IMR-90 (cell line): ENCODE measurements around the gene E2F4. TPM values are rescaled to one million over a fixed set of nuclear protein-coding genes. Genes with fewer than 3 reads are reported as not detected.
A peak's percentile ranks its signal among the peaks of the same experiment; 100 is the strongest.

Experiments used
- ATAC-seq: fragments of 200-7000 bp; cut with Tn5 transposase; 2 replicates; pipeline ENCODE4 v1.9.1; 2020; ENCODE audit warnings: low read depth, mild to moderate bottlenecking, moderate library complexity
- BruUV-seq: library from RNA; stranded (reverse); fragments of 400-500 nt; replicated peaks from 2 replicates; lab custom pipeline; 2021; lab: Mats Ljungman, UMichigan
- CTCF ChIA-PET: fragments of 300-600 bp; formaldehyde crosslinking; extraction: SDS; loops from one replicate; lab custom pipeline; 2021; ENCODE audit warnings: antibody characterized with exemption; lab: Yijun Ruan, JAX
- POLR2A ChIA-PET: fragments of 300-600 bp; sonication (Branson Sonifier 250); formaldehyde crosslinking; loops from one replicate; lab custom pipeline; 2022; ENCODE audit warnings: antibody characterized with exemption; ENCODE audit not compliant: unreplicated experiment; lab: Charles Lee
- DNase-seq: peaks from one replicate; pipeline ENCODE4 v3.0.0; 2013
- H2AFZ ChIP-seq: replicated peaks from 2 replicates; pipeline ENCODE3; 2013; ENCODE audit warnings: low read length, mild to moderate bottlenecking; ENCODE audit not compliant: poor library complexity
- H2AK5ac ChIP-seq: 2 replicates; pipeline ENCODE4 v1.6.1; 2013; ENCODE audit warnings: low read depth, low read length, inconsistent platforms
- H2AK9ac ChIP-seq: replicated peaks from 2 replicates; pipeline ENCODE3; 2013; ENCODE audit warnings: mild to moderate bottlenecking, low read depth, low read length, moderate library complexity; ENCODE audit not compliant: poor library complexity
- H2BK120ac ChIP-seq: 2 replicates; pipeline ENCODE4 v1.6.1; 2013; ENCODE audit warnings: low read depth, low read length, inconsistent platforms
- H2BK15ac ChIP-seq: 3 replicates; pipeline ENCODE4 v1.6.1; 2013; ENCODE audit warnings: low read depth, low read length, inconsistent platforms
- H2BK20ac ChIP-seq: 2 replicates; pipeline ENCODE4 v1.6.1; 2013; ENCODE audit warnings: low read depth, mild to moderate bottlenecking, inconsistent platforms, low read length, moderate library complexity
- H2BK5ac ChIP-seq: 2 replicates; pipeline ENCODE4 v1.6.1; 2013; ENCODE audit warnings: mild to moderate bottlenecking, low read depth, low read length, inconsistent platforms; ENCODE audit not compliant: poor library complexity, severe bottlenecking
- H3K14ac ChIP-seq: replicated peaks from 2 replicates; pipeline ENCODE4 v1.6.1; 2013; ENCODE audit warnings: low read depth, low read length, inconsistent platforms
- H3K18ac ChIP-seq: 2 replicates; pipeline ENCODE4 v1.6.1; 2013; ENCODE audit warnings: low read depth, low read length, control low read depth
- H3K23ac ChIP-seq: 2 replicates; pipeline ENCODE4 v1.6.1; 2013; ENCODE audit warnings: low read depth, low read length, inconsistent platforms
- H3K27ac ChIP-seq: 2 replicates; pipeline ENCODE4 v1.5.1; 2013; ENCODE audit warnings: mild to moderate bottlenecking, control low read depth, low read length; ENCODE audit not compliant: insufficient read depth
- H3K27me3 ChIP-seq: 2 replicates; pipeline ENCODE4 v1.6.1; 2013; ENCODE audit warnings: low read length; ENCODE audit not compliant: control insufficient read depth, insufficient read depth
- H3K36me3 ChIP-seq: 2 replicates; pipeline ENCODE4 v1.6.1; 2013; ENCODE audit warnings: low read length, mixed read lengths; ENCODE audit not compliant: control insufficient read depth, insufficient read depth
- H3K4ac ChIP-seq: 2 replicates; pipeline ENCODE4 v1.6.1; 2013; ENCODE audit warnings: low read depth, low read length, inconsistent platforms
- H3K4me1 ChIP-seq: 2 replicates; pipeline ENCODE4 v1.6.1; 2013; ENCODE audit warnings: low read length, mixed read lengths; ENCODE audit not compliant: control insufficient read depth, insufficient read depth
- H3K4me2 ChIP-seq: 2 replicates; pipeline ENCODE4 v1.6.1; 2013; ENCODE audit warnings: low read depth, mild to moderate bottlenecking, control low read depth, low read length, moderate library complexity
- H3K4me3 ChIP-seq: 2 replicates; pipeline ENCODE4 v1.5.1; 2013; ENCODE audit warnings: low read depth, mild to moderate bottlenecking, control low read depth, low read length, moderate library complexity; ENCODE audit not compliant: insufficient read depth
- H3K56ac ChIP-seq: 2 replicates; pipeline ENCODE4 v1.6.1; 2013; ENCODE audit warnings: low read length, inconsistent platforms; ENCODE audit not compliant: insufficient read depth; ENCODE audit errors: extremely low read depth
- H3K79me1 ChIP-seq, 2 experiments: 2 replicates each; pipeline ENCODE4 v1.6.1; 2013; ENCODE audit warnings: low read length in 2 of 2, inconsistent platforms in 1 of 2, low read depth in 1 of 2
- H3K9ac ChIP-seq: 2 replicates; pipeline ENCODE4 v1.6.1; 2013; ENCODE audit warnings: low read depth, low read length, control low read depth
- H3K9me1 ChIP-seq: 2 replicates; pipeline ENCODE4 v1.6.1; 2013; ENCODE audit warnings: low read length, inconsistent platforms; ENCODE audit not compliant: insufficient read depth
- H3K9me3 ChIP-seq: 2 replicates; pipeline ENCODE4 v1.6.1; 2013; ENCODE audit warnings: low read length; ENCODE audit not compliant: control insufficient read depth, insufficient read depth
- H4K20me1 ChIP-seq: 2 replicates; pipeline ENCODE4 v1.6.1; 2013; ENCODE audit warnings: low read length, inconsistent platforms; ENCODE audit not compliant: insufficient read depth
- H4K5ac ChIP-seq: 2 replicates; pipeline ENCODE4 v1.6.1; 2013; ENCODE audit warnings: mild to moderate bottlenecking, low read depth, low read length, control low read depth
- H4K8ac ChIP-seq, 2 experiments: 2 replicates each; pipeline ENCODE4 v1.6.1; 2013; ENCODE audit warnings: low read depth in 2 of 2, low read length in 2 of 2, control low read depth in 1 of 2, inconsistent platforms in 1 of 2
- H4K91ac ChIP-seq: 2 replicates; pipeline ENCODE4 v1.6.1; 2013; ENCODE audit warnings: low read depth, low read length, inconsistent platforms; ENCODE audit not compliant: insufficient read depth
- BHLHE40 ChIP-seq: fragments of 150-350 bp; IDR thresholded peaks from 2 replicates; pipeline ENCODE4 v1.6.1; 2016; ENCODE audit warnings: mild to moderate bottlenecking, low read depth, low read length
- CEBPB ChIP-seq: IDR thresholded peaks from 2 replicates; pipeline ENCODE4 v1.6.1; 2012; ENCODE audit warnings: low read depth, low read length, improper control_type of control experiment
- CHD1 ChIP-seq: IDR thresholded peaks from 2 replicates; pipeline ENCODE4 v1.6.1; 2012; ENCODE audit warnings: low read depth, low read length, improper control_type of control experiment
- FOS ChIP-seq: fragments of 150-350 bp; IDR thresholded peaks from 2 replicates; pipeline ENCODE4 v1.6.1; 2016; ENCODE audit warnings: low read depth, low read length
- MAFK ChIP-seq: IDR thresholded peaks from 2 replicates; pipeline ENCODE4 v1.6.1; 2012; ENCODE audit warnings: low read depth, low read length, improper control_type of control experiment
- MAZ ChIP-seq: IDR thresholded peaks from 2 replicates; pipeline ENCODE4 v1.6.1; 2012; ENCODE audit warnings: low read depth, mild to moderate bottlenecking, low read length, improper control_type of control experiment, moderate library complexity, borderline replicate concordance
- MXI1 ChIP-seq: IDR thresholded peaks from 2 replicates; pipeline ENCODE4 v1.6.1; 2012; ENCODE audit warnings: low read depth, mild to moderate bottlenecking, low read length, moderate library complexity, borderline replicate concordance
- NFE2L2 ChIP-seq: fragments of 150-350 bp; IDR thresholded peaks from 2 replicates; pipeline ENCODE4 v1.6.1; 2016; ENCODE audit warnings: low read depth, mild to moderate bottlenecking, low read length
- POLR2A ChIP-seq: IDR thresholded peaks from 2 replicates; pipeline ENCODE4 v1.6.1; 2012; ENCODE audit warnings: mild to moderate bottlenecking, low read depth, low read length
- RAD21 ChIP-seq: IDR thresholded peaks from 2 replicates; pipeline ENCODE4 v1.6.1; 2012; ENCODE audit warnings: low read length, improper control_type of control experiment
- RCOR1 ChIP-seq: IDR thresholded peaks from 2 replicates; pipeline ENCODE4 v1.6.1; 2012; ENCODE audit warnings: mild to moderate bottlenecking, low read length, improper control_type of control experiment; ENCODE audit not compliant: insufficient replicate concordance
- RFX5 ChIP-seq: IDR thresholded peaks from 2 replicates; pipeline ENCODE4 v1.8.0; 2012; ENCODE audit warnings: low read depth, mild to moderate bottlenecking, low read length, moderate library complexity
- SMC3 ChIP-seq: fragments of 150-350 bp; IDR thresholded peaks from 2 replicates; pipeline ENCODE4 v1.6.1; 2016; ENCODE audit warnings: low read depth, mild to moderate bottlenecking, antibody characterized with exemption, low read length, moderate library complexity
- WGBS, 2 experiments: methylation state at CpG; one replicate each; pipeline versions ENCODE4 v1.1.5 to v1.1.7; 2013; ENCODE audit warnings: missing lambda C conversion rate in 2 of 2; ENCODE audit not compliant: insufficient read length in 1 of 2; ENCODE audit errors: extremely low coverage in 2 of 2; 5-methylcytosine and 5-hydroxymethylcytosine counted together
- dilution Hi-C: fragments of 300-500 bp; cut with HindIII; formaldehyde crosslinking; loops from one replicate; pipeline ENCODE4 v1.14.3; 2018; ENCODE audit warnings: low sequenced_read_pairs; ENCODE audit not compliant: unreplicated experiment
- in situ Hi-C: fragments of 300-500 bp; cut with MboI; formaldehyde crosslinking; loops from 3 replicates; pipeline ENCODE4 v1.14.3; 2019; ENCODE audit warnings: low sequenced_read_pairs, inconsistent platforms, mixed read lengths
- intact Hi-C: fragments of 100-400 bp; cut with micrococcal nuclease; formaldehyde crosslinking; loops from 2 replicates; pipeline ENCODE4 v1.10.0; 2022
- polyA plus RNA-seq, 3 experiments: library from polyadenylated mRNA; depleted of rRNA; stranded (reverse); fragments of >200 nt; gene quantifications; 2 replicates each; pipeline ENCODE4 v1.2.3, GENCODE V29; 2012; ENCODE audit warnings: low replicate concordance in 1 of 3
- total RNA-seq: library from RNA; depleted of rRNA; stranded (reverse); fragments of >200 nt; gene quantifications from 2 replicates; pipeline ENCODE4 v1.2.3, GENCODE V29; 2012
- TF ChIP-seq, protein P1 (sequence below): fragments of 150-350 bp; IDR thresholded peaks from 2 replicates; pipeline ENCODE4 v1.6.1; 2017; ENCODE audit warnings: mild to moderate bottlenecking, antibody characterized with exemption, low read length, low read depth

The E2F4 gene
- total and polyA plus RNA-seq, 2 of the 4 experiments (the other 2 are of a cell fraction) = 63.4 to 103 TPM

DNA sequence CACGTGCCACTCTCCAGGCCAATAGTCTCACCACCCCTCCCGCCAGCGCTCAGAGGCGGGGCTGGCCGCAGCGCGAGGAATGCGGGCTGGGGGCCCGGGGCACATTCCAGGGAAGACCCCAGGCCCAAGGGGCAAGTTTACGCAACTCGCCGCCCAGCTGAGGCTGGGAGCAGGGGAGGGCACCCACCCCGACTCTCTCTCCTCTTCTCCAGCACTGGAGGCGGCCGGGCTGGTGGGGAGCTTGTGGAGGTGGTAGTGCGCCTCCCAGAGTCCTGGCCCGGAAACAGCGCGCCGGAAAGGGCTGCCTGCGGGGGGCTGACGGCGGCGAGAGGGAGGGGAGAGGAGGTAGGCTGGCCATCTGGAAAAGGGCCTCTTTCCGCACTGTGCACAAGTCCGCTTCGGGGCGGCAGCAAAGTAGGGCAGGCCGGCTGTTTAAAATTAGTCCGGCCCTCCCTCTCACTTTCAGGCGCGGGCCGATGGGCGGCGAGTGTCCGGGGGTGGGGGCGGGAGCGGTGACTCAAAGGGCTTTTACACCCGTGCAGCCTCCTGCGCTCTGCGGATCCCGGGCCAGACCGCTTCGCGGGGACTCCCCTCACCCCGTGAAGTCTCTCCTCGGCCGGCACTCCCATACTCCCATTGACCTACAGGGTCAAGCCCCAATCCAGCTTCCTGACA, 54.3 kb downstream of the E2F4 start (continued):
- TF ChIP-seq MXI1 = no peak
- no peak for TF ChIP-seq NFE2L2

- ChIA-PET CTCF (interaction anchor here (0.5 to 1.5 kb wide), 3 partner anchors 14 to 85 kb away, joined by 4 to 5 read pairs (median 4); no protein-coding TSS in a partner anchor), POLR2A (interaction anchor here (0.5 to 0.6 kb wide), 3 partner anchors 12 to 103 kb away, joined by 4 to 8 read pairs (median 4); no protein-coding TSS in a partner anchor)
- H3K27ac ChIP-seq = peak overlapping the region; percentile 88
- H3K18ac ChIP-seq = peak overlapping the region; percentile 7; the same call in 1 of the 2 replicates
- peak overlapping the region; percentile 83 for H2AK5ac ChIP-seq
- no peaks in the 10 kb centered on the region; the same call in 1 of the 2 replicates for H4K20me1 ChIP-seq
- no peaks in the 10 kb centered on the region for H3K36me3 ChIP-seq
- WGBS, 2 experiments = 0% methylated on average over 11 of the region's 26 CpGs; no CpG with 5 or more reads in 1 of the 2 experiments
- H3K4me2 ChIP-seq = peak overlapping the region; percentile 69
- peak overlapping the region; percentile 89 for H3K4me3 ChIP-seq
- H3K4me1 ChIP-seq = peaks cover 44% of the 10 kb centered on the region
- peak overlapping the region; percentile 87 for H2BK5ac ChIP-seq
- dilution Hi-C loops = no loop called here
- H2BK15ac ChIP-seq = peak overlapping the region; percentile 26; the same call in 1 of the 3 replicates
- H4K8ac ChIP-seq = peak overlapping the region; percentile 38 to 61; a peak in 2 of 4 replicates
- ATAC-seq = no peak
- no peaks in the 10 kb centered on the region for H3K27me3 ChIP-seq
- peak overlapping the region; percentile 52 for H3K9ac ChIP-seq
- no peak overlapping the region for H2BK120ac ChIP-seq
- H2BK20ac ChIP-seq = no peak overlapping the region
- DNase-seq = no peak
- H3K9me1 ChIP-seq = peaks cover 31% of the 10 kb centered on the region
- in situ Hi-C loops = no loop called here
- H3K56ac ChIP-seq = peak overlapping the region; percentile 45; the same call in 1 of the 2 replicates
- peaks cover 19 to 68% of the 10 kb centered on the region in 2 experiments; a peak in 3 of 4 replicates for H3K79me1 ChIP-seq
- H3K23ac ChIP-seq = no peak overlapping the region
- H2AK9ac ChIP-seq = peak overlapping the region; percentile 97
- BruUV-seq = no TSS peak
- peak overlapping the region; percentile 46 for H3K4ac ChIP-seq
- peak overlapping the region; percentile 71 for H3K14ac ChIP-seq
- peak overlapping the region; percentile 17; the same call in 1 of the 2 replicates for H4K5ac ChIP-seq
- intact Hi-C loops = loop anchor here (1.0 to 5.0 kb wide), 2 partner anchors 19 to 146 kb away; partner anchors contain the start of genes TMEM208 and TPPP3
- peak overlapping the region; percentile 39 for H4K91ac ChIP-seq
- no peaks in the 10 kb centered on the region for H3K9me3 ChIP-seq
- H2AFZ ChIP-seq = peak overlapping the region; percentile 90
- no peak for TF ChIP-seq FOS
- no peak for TF ChIP-seq RAD21
- no peak for TF ChIP-seq SMC3
- no peak for TF ChIP-seq MAZ
- no peak for TF ChIP-seq RFX5
- no peak for TF ChIP-seq NFE2L2
- TF ChIP-seq, protein P1, sequence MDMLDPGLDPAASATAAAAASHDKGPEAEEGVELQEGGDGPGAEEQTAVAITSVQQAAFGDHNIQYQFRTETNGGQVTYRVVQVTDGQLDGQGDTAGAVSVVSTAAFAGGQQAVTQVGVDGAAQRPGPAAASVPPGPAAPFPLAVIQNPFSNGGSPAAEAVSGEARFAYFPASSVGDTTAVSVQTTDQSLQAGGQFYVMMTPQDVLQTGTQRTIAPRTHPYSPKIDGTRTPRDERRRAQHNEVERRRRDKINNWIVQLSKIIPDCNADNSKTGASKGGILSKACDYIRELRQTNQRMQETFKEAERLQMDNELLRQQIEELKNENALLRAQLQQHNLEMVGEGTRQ = no peak
- no peak; the same call in 1 of the 2 replicates for TF ChIP-seq POLR2A
- TF ChIP-seq CHD1 = no peak
- no peak for TF ChIP-seq RCOR1
- no peak for TF ChIP-seq CEBPB
- no peak for TF ChIP-seq BHLHE40
- TF ChIP-seq MXI1 = no peak
- no peak for TF ChIP-seq MAFK
Measured at GRCh38 chr16:67246756-67247191, 54.8 kb downstream of the E2F4 start.
